Stomach (tissue), 9 donors: ENCODE results near the gene APEH. TPM values are rescaled to one million over a fixed set of nuclear protein-coding genes. Genes with fewer than 3 reads are reported as not detected.
A peak's percentile ranks its signal among the peaks of the same experiment; 100 is the strongest.

Experiments used
- DNase-seq, 2 donors: peaks; one replicate each; pipeline versions ENCODE4 v3.0.0 to v3.0.0-alpha.2; 2013 to 2019
- H3K27ac ChIP-seq, 5 donors: fragments of 200-600 bp in 4 of 5; sonication (generic) in 4 of 5; one replicate each; pipeline ENCODE4 v1.5.1; 2013 to 2019; ENCODE audit warnings: mild to moderate bottlenecking in 1 of 5, moderate library complexity in 1 of 5
- H3K27me3 ChIP-seq, 3 donors: fragments of 200-600 bp; sonication (generic); one replicate each; pipeline ENCODE4 v1.5.1; 2017 to 2019; ENCODE audit warnings: mixed run types in 1 of 3
- H3K36me3 ChIP-seq, 4 donors: fragments of 200-600 bp; sonication (generic); 1 replicate in 3 of 4; 2 replicates in 1 of 4; pipeline ENCODE4 v1.5.1; 2016 to 2019
- H3K4me1 ChIP-seq, 4 donors: fragments of 200-600 bp; sonication (generic); one replicate each; pipeline ENCODE4 v1.5.1; 2016 to 2019
- H3K4me3 ChIP-seq, 4 donors: fragments of 200-600 bp; sonication (generic) in 3 of 4; one replicate each; pipeline ENCODE4 v1.5.1; 2016 to 2019; ENCODE audit warnings: mild to moderate bottlenecking in 1 of 4
- H3K9me3 ChIP-seq, 4 donors: fragments of 200-600 bp; sonication (generic); one replicate each; pipeline ENCODE4 v1.5.1; 2016 to 2019
- CTCF ChIP-seq, 7 experiments: fragments of 450-650 bp in 4 of 7; fragments of 200-600 bp in 3 of 7; sonication (generic) in 3 of 7; IDR thresholded peaks; one replicate each; pipeline ENCODE4 v1.5.1; 2016 to 2019; ENCODE audit warnings: antibody characterized with exemption in 7 of 7, control low read depth in 2 of 7, mild to moderate bottlenecking in 1 of 7
- EP300 ChIP-seq: sonication (generic); formaldehyde crosslinking; IDR thresholded peaks from one replicate; pipeline ENCODE4 v1.6.1; 2017; ENCODE audit warnings: antibody characterized with exemption
- POLR2A ChIP-seq, 4 donors: fragments of 450-650 bp; IDR thresholded peaks; one replicate each; pipeline ENCODE4 v1.6.1; 2016; ENCODE audit warnings: antibody characterized with exemption in 4 of 4, control low read depth in 2 of 4, mild to moderate bottlenecking in 1 of 4, moderate library complexity in 1 of 4
- POLR2AphosphoS5 ChIP-seq, 3 donors: sonication (generic); formaldehyde crosslinking; IDR thresholded peaks; one replicate each; pipeline ENCODE4 v1.6.1; 2016; ENCODE audit warnings: antibody characterized with exemption in 3 of 3
- WGBS, 5 donors: extraction: QIAGEN DNeasy Blood & Tissue Kit in 3 of 5; methylation state at CpG; one replicate each; pipeline versions ENCODE4 v1.1.5 to v1.1.7; 2013 to 2018; 5-methylcytosine and 5-hydroxymethylcytosine counted together
- intact Hi-C: fragments of 100-400 bp; cut with DNase I; formaldehyde crosslinking; loops from one replicate; pipeline ENCODE4 v1.15.1; 2023; ENCODE audit warnings: low total_unique reads
- polyA plus RNA-seq, 3 donors: library from polyadenylated mRNA; stranded (reverse); fragments of 200-250 nt; gene quantifications; one replicate each; pipeline ENCODE4 v1.2.3, GENCODE V29; 2013
- total RNA-seq, 5 donors: library from RNA; depleted of rRNA; stranded (reverse); fragments of >200 nt; gene quantifications; one replicate each; pipeline versions ENCODE4 v1.1.0 to v1.2.3, GENCODE V29; 2014 to 2016
- donor health status: healthy with polysubstance abuse.
- donor health status: Bipolar disorder and iron deficiency.
- donor health status: healthy.

APEH gene
- total and polyA plus RNA-seq, 8 donors = 23.9 to 104 (median 47.7) TPM

GRCh38 chr3:49699281-49699979 is 25.3 kb downstream of the APEH start:
- H3K4me1 ChIP-seq = peaks cover 0 to 8% (median 0%) of the 10 kb centered on the region in 4 donors
- H3K36me3 ChIP-seq = peaks cover 35 to 78% (median 71%) of the 10 kb centered on the region in 4 donors
- H3K9me3 ChIP-seq = no peaks in the 10 kb centered on the region
- no peaks in the 10 kb centered on the region for H3K27me3 ChIP-seq
- intact Hi-C loops = no loop called here
- DNase-seq = no peak
- TF ChIP-seq POLR2AphosphoS5 (IDR thresholded peaks at IDR 0.05) (no peak), EP300 (no peak), POLR2A (IDR thresholded peaks at IDR 0.05) (no peak), CTCF (IDR thresholded peaks at IDR 0.05) (no peak)
- H3K4me3 ChIP-seq = no peak overlapping the region
- no peak overlapping the region for H3K27ac ChIP-seq
- 77 to 90% (median 88%) methylated on average over 5 to 16 of the region's 16 CpGs for WGBS, 5 donors

GRCh38 chr3:49700014-49700413 is 25.9 kb downstream of the APEH start:
- TF ChIP-seq EP300 = no peak
- TF ChIP-seq POLR2A (IDR thresholded peaks at IDR 0.05) = no peak
- H3K4me3 ChIP-seq = no peak overlapping the region
- peaks cover 0 to 8% (median 0%) of the 10 kb centered on the region in 4 donors for H3K4me1 ChIP-seq
- no peak overlapping the region for H3K27ac ChIP-seq
- DNase-seq = no peak
- WGBS, 5 donors = 78 to 87% (median 83%) methylated on average over 7 to 8 of the region's 8 CpGs
- H3K9me3 ChIP-seq = no peaks in the 10 kb centered on the region
- H3K27me3 ChIP-seq = no peaks in the 10 kb centered on the region
- H3K36me3 ChIP-seq = peaks cover 38 to 83% (median 75%) of the 10 kb centered on the region in 4 donors
- intact Hi-C loops = no loop called here

- H3K9me3 ChIP-seq = no peaks in the 10 kb centered on the region
- no peak for TF ChIP-seq EP300
- no peak for TF ChIP-seq CTCF (IDR thresholded peaks at IDR 0.05)
- TF ChIP-seq POLR2AphosphoS5 (IDR thresholded peaks at IDR 0.05) = no peak
- TF ChIP-seq POLR2A (IDR thresholded peaks at IDR 0.05) = no peak
- H3K27ac ChIP-seq = no peak overlapping the region
- H3K36me3 ChIP-seq = peaks cover 38 to 89% (median 81%) of the 10 kb centered on the region in 4 donors
- peaks cover 0 to 8% (median 0%) of the 10 kb centered on the region in 4 donors for H3K4me1 ChIP-seq
- WGBS, 5 donors = 74 to 86% (median 85%) methylated on average over 11 to 13 of the region's 13 CpGs
- H3K4me3 ChIP-seq = no peak overlapping the region
- no peaks in the 10 kb centered on the region for H3K27me3 ChIP-seq
- intact Hi-C loops = no loop called here
- DNase-seq = no peak
These were observed 26.4 kb downstream of the APEH start for GRCh38 chr3:49700453-49701128.

GRCh38 chr3:49701388-49702077 is 27.4 kb downstream of the APEH start:
- Histone ChIP-seq H3K4me3 (no peak overlapping the region), H3K27me3 (no peaks in the 10 kb centered on the region), H3K36me3 (peaks cover 41 to 99% (median 90%) of the 10 kb centered on the region in 4 donors), H3K27ac (no peak overlapping the region), H3K4me1 (peaks cover 0 to 8% (median 0%) of the 10 kb centered on the region in 4 donors), H3K9me3 (no peaks in the 10 kb centered on the region)
- intact Hi-C loops = no loop called here
- no peak for DNase-seq
- WGBS, 5 donors = 83 to 97% (median 88%) methylated on average over 13 to 21 of the region's 21 CpGs
- no peak for TF ChIP-seq EP300
- TF ChIP-seq CTCF (IDR thresholded peaks at IDR 0.05) = peak in 1 of 7 experiments; percentile 19
